Mammary epithelial cell (primary cell): ENCODE results near the gene PRIMA1.

Experiments
- EZH2 ChIP-seq: IDR thresholded peaks from 2 replicates; pipeline ENCODE4 v1.6.1; 2012; ENCODE audit warnings: low read length, inconsistent platforms, borderline replicate concordance
- TF ChIP-seq, protein P1 (sequence below), 2 donors: IDR thresholded peaks in 1 of 2; conservative IDR thresholded peaks in 1 of 2; 2 replicates each; pipeline ENCODE4 v1.5.1; 2011 to 2012; ENCODE audit warnings: inconsistent platforms in 2 of 2, low read length in 2 of 2, mild to moderate bottlenecking in 2 of 2, control low read depth in 1 of 2, low read depth in 1 of 2; ENCODE audit not compliant: insufficient read depth in 1 of 2; ENCODE audit errors: extremely low read depth in 1 of 2

DNA sequence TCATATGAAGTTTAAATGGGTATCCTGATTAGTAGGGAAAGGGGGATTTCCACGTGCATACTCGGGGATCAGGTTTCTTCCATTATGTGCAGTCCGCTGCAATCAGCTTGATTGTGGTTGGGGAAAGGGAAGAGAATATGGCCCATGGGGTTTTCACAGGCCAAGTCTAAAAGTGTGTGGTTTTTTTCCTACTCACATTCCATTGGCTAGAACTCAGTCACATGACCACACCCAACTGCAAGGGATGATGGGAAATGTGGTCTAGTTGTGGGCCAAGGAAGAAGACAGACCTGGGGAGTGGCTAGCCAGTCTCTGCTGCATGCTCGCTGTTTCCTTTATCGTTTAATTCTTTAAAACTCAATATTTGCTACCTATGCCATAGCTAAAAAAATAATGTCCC is 105.1 kb downstream of the PRIMA1 start:
- TF ChIP-seq, protein P1, sequence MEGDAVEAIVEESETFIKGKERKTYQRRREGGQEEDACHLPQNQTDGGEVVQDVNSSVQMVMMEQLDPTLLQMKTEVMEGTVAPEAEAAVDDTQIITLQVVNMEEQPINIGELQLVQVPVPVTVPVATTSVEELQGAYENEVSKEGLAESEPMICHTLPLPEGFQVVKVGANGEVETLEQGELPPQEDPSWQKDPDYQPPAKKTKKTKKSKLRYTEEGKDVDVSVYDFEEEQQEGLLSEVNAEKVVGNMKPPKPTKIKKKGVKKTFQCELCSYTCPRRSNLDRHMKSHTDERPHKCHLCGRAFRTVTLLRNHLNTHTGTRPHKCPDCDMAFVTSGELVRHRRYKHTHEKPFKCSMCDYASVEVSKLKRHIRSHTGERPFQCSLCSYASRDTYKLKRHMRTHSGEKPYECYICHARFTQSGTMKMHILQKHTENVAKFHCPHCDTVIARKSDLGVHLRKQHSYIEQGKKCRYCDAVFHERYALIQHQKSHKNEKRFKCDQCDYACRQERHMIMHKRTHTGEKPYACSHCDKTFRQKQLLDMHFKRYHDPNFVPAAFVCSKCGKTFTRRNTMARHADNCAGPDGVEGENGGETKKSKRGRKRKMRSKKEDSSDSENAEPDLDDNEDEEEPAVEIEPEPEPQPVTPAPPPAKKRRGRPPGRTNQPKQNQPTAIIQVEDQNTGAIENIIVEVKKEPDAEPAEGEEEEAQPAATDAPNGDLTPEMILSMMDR (conservative IDR thresholded peaks at IDR 0.05 in 1 of 2, IDR thresholded peaks at IDR 0.05 in 1 of 2; ENCODE audit: extremely low read depth in 1 of 2, insufficient read depth in 1 of 2, low read depth in 1 of 2, low read length in 2 of 2) = no peak
- no peak for TF ChIP-seq EZH2
